ENCODE results near the gene IGF1R.

GRCh38 chr15:98938799-98939198 lies 290.5 kb downstream of the IGF1R start:
- TF ChIP-seq CTCF (conservative IDR thresholded peaks at IDR 0.05 in 1 of 2, IDR thresholded peaks at IDR 0.05 in 1 of 2; ENCODE audit: extremely low read depth in 1 of 2, insufficient read depth in 1 of 2, low read depth in 1 of 2, low read length in 2 of 2) (no peak), EZH2 (IDR thresholded peaks at IDR 0.05; ENCODE audit: borderline replicate concordance, low read length) (no peak)

All from mammary epithelial cell (primary cell).